Left kidney (tissue), 8 donors: ENCODE data around the gene TPCN2. TPM values are rescaled to one million over a fixed set of nuclear protein-coding genes. Genes with fewer than 3 reads are reported as not detected.
"Not testable (repeated sequence)": the region's sequence is repeated elsewhere in the genome, so short reads cannot be mapped to it uniquely, and the experiment has no call there.

Experiments
- DNase-seq: peaks from one replicate; pipeline ENCODE4 v3.0.0-alpha.2; 2013
- long read RNA-seq, 8 donors: transcript quantifications; one replicate each; lab custom pipeline, GENCODE V29; 2026
- polyA plus RNA-seq: library from polyadenylated mRNA; unstranded; fragments of 120-200 nt; gene quantifications from one replicate; pipeline ENCODE4 v1.2.1, GENCODE V29; 2013; ENCODE audit not compliant: insufficient read length

Gene TPCN2
- 17.3 TPM for polyA plus RNA-seq
- long read RNA-seq, donor 1, partial matches to known transcripts: 11 of 12 reads
- long read RNA-seq, donor 1, other reads (novel, unspliced or antisense): 0 of 12 reads
- long read RNA-seq, donor 2: 0 reads
- long read RNA-seq, donor 3: 0 reads
- long read RNA-seq, donor 4: 0 reads
- long read RNA-seq, donor 5, partial matches to known transcripts: 0 of 3 reads
- long read RNA-seq, donor 5, other reads (novel, unspliced or antisense): 0 of 3 reads
- long read RNA-seq, donor 6, partial matches to known transcripts: 13 of 14 reads
- long read RNA-seq, donor 6, other reads (novel, unspliced or antisense): 0 of 14 reads
- long read RNA-seq, donor 7, partial matches to known transcripts: 0 of 1 reads
- long read RNA-seq, donor 7, other reads (novel, unspliced or antisense): 0 of 1 reads
- long read RNA-seq, donor 8: 0 reads

DNA sequence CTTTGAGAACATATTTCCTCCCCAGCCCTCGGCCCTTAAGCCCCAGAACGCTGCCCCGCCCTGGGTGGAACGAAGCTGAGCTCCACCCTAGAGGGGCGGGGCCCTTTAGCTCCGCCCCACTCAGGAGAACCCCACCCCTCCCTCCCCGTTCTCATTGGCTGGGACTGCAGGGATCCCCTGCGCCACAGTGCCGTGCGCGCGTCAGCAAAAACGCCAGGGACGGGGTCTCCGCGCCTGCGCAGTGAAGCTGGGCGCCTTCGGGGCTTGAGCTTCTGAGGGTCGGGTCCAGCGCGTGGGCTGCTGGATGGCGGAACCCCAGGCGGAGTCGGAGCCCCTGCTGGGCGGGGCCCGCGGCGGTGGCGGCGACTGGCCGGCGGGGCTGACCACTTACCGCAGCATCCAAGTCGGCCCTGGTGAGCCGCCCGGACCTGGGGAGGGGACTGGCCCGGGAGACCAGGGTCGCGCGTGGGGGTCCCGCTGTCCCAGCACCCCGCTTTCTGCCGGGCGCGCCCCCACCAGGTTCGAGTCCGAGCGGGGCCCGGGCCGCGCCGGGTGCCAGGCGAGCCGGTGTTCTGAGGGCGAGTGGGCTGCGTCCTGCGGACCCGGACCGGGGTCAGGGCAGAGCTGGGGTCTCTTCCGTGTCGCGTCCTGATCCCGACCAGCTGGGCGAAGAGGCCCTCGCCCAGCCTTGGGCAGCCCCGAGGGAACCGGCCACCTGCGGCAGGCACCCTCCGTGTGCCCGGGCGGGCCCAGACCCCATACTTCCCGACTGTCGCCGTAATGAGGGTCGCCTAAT lies at the start of gene TPCN2:
Gene TPCN2, plus strand, starts transcription at position 239 of the 796 bp plus-strand sequence. Its CDS starts 66 bp downstream, at position 305.
- peak; percentile 95 for DNase-seq

DNA sequence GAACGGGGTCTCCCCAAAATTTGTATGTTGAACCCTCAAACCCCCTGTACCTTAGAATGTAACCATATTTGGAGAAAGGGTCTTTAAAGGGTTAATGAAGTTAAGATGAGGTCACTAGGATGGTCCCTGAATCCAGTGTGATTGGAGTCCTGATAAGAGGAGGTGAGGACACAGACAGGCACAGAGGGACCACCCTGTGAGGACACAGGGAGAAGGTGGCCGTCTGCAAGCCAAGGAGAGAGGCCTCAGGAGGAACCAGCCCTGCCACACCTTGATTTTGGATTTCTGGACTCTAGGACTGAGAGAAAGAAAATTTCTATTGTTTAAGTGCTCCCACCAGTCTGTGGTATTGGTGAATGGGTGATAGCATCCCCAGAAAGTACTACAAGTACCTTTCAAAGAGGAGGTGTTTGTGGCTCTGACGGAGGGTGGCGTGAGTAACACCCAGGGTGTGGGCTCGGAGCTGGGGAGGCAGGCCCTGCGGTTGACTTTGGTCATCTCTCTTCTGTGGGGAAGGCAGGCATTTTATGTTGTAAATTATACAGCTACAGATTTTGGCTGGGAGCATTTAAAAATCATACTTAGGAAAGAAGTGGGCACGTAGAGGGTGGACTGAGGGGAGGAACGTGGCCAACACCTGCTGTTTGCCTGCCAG lies 49.5 kb upstream of the TPCN2 start:
- no peak for DNase-seq

DNA sequence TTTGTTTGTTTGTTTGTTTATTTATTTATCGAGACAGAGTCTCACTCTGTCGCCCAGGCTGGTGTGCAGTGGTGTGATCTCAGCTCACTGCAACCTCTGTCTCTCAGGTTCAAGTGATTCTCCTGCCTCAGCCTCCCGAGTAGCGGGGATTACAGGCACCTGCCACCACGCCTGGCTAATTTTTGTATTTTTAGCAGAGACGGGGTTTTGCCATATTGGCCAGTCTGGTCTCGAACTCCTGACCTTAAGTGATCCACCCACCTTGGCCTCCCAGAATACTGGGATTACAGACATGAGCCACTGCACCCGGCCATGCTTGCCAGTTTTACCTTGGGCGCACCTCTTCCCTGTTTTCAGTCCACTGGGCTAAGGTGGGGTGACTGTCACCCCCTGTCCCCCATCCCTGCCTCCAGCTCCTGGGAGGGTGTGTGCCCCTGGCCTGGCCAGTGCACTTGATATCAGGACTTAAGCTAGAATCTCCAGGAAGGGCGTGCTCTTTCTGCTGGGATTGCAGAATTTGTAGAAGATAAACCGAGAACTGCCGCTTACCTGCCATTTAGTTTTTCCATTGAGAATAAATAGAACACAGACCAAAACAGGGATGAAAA lies 48.9 kb upstream of the TPCN2 start:
- DNase-seq: not testable (repeated sequence)

DNA sequence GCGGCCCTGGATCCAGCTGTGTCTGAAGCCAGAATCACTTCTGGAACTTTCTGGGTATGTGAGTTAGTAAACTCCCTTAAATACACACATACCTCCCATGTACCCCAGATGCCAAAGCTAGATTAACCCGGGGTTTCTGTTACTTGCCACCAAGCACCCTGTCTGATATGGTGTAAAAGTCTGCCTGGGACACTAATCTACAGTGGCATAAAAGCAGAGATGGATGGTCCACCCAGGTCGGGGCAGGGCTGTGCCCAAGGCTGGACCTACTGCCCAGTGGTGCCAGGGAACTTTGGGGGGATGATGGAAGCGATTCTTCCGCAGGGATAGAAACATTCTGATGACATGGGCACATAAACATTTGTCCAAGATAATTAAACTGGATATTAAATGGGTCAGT lies 48.3 kb upstream of the TPCN2 start:
- no peak for DNase-seq

DNA sequence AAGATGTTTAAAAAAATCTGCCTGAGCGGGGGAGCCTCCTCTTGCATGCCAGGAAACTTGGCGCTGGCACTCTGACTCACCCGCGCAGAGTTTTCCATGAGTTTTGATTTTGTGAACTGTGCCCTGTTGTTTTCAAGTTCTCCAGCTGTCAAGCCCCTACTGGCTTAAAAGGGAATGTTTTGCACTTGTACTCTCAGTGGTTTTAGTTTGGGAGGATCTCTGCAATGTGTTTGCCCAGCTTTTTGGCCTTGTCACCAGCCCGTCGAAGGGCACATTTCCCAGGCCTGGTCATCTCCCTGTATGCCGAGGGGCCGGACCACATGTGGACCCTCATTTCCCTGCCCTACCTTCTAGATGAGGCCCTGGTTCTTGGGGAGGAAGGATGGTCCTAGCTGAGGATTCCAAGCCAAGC lies 47.9 kb upstream of the TPCN2 start:
- DNase-seq: no peak

DNA sequence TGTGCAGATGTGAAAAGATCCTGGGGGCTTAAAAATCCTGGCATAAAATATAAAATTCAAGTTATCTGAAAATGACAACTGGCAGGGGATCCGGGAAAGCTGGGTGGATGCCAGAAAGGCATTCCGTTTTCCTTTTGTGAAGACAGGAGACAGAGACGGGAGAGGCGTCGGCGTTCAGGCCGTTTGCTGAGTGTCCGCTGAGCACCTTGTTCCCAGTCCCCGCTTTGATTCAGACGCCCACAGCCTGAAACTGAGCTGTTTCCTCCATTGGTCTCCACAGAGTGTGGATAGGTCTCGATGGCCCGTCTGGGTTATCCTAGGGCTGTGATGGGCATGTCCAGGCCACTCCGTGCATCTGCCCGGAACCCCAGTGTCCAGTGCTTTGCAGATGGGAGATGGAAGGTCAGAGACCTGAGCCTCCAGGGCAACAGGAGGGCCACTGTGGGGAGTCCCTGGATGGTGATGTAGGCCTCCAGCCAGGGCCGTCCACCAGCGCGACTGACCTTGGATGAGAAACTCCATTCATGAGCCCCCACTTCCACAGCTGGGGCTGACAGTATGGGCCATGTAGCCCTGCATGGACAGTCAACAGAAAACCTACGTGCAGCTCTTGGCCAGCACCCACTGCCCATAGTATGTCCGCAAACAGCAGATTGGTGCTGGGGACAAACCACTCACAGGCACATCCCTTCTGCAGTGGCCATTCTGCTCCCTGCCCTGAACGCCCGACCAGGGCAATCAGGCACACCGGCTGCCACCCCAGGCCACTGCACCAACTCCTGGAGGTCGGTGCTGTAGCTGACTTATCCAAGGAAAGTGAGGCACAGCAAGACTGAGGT lies 47.3 kb upstream of the TPCN2 start:
- DNase-seq: no peak

DNA sequence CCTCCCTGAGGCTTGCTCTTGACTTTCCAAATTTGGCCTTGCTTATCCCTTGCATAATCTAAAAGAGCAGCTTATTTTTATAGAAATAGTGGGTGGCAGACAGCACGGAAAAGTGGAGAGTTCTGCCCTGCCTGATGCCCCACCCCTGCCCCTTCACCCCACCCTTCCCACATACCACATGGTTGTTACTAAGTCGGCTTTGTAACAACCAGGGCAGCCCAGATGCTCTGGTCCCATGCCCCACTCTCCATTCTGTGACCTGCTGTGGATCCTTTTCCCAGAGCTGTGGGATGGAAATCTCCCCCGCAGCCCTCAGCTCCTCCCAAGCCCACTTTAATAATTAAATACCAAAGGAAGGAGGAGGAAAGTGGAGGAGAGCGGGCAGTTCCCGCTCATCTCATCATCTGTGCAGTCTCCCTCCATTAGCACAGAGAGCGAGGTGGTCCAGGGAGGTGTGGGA lies 46.6 kb upstream of the TPCN2 start:
- DNase-seq: no peak

DNA sequence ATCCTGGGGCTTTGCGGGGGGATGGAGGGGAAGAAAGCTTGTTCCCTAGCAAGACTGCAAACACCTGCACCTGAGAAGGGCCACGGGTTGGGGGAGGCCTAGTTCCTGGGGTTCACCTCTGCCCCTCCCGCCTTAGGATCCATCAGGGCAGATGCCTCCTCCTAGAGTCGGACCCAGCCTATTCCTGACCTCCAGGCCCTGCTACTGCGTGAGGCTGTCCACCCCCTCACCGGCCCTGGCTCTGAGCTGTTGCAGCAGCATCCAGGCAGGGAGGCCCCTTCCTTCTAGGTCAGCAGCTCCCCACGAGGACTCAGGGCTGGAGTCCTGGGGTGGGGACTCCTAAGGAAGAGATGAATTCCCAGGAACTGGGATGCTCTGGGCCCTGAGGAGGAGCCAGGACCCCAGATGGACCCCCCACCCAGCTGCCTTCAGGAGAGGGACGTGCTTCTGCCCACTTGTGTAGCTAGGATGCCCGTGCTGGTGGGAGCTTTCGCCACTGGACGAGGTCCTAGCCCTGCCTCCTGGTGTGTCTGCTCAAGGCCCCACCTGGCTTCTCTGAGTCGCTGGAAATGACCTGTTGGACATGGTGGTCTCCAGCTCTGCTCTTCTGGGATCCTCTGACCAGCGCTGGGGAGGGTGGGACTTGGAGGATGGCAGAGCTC lies 46.0 kb upstream of the TPCN2 start:
- no peak for DNase-seq

DNA sequence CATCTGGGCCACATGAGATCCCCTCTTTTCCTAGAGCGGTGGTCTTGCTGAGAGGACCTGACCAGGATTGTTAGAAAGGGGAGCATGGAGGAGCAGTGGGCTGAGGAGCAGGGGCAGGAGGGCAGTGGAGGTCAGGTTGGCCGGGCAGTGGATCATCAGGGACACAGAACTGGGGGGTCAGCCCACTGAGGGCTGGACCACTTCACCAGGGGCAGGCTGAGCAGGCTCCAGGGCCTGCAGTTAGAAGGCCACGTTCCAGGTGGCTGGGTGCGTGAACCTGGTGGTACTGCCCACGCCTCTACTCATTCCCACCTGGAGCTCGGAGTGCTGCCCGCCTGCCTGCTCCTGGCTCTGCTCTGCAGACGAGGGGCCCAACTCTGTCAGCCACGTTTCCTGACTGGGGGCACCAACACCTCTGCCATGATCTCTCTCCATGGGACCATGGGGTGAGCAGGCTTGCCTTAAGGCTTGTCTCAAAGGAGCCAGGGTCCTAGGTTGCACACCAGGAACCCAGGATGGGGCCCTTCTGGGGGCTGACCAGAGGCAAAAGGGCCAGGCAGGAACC lies 45.3 kb upstream of the TPCN2 start:
- no peak for DNase-seq

DNA sequence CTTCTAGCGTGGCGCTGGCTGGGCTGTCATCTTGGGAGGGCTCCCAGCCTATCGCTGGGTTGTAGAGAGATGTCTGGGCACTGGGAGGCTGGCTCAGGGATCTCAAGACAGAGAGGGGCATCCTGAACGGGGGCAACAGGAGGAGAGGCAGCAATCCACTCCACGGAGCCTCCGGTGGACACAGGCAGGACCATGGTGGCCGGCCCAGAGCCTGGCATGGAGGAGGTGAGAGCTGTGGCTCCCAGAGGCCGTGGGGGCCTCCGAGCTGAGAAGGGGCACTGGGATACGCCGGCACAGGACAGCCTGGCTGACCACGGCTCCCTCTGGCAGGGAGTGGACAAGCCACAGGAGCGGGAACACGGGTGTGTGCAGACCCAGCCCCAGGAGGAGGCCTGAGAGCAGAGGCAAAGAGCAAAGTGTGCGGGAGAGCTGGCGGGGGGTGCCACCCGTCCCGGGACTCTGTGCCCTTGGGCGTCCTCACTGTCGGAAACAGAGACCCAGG lies 44.8 kb upstream of the TPCN2 start:
- no peak for DNase-seq

DNA sequence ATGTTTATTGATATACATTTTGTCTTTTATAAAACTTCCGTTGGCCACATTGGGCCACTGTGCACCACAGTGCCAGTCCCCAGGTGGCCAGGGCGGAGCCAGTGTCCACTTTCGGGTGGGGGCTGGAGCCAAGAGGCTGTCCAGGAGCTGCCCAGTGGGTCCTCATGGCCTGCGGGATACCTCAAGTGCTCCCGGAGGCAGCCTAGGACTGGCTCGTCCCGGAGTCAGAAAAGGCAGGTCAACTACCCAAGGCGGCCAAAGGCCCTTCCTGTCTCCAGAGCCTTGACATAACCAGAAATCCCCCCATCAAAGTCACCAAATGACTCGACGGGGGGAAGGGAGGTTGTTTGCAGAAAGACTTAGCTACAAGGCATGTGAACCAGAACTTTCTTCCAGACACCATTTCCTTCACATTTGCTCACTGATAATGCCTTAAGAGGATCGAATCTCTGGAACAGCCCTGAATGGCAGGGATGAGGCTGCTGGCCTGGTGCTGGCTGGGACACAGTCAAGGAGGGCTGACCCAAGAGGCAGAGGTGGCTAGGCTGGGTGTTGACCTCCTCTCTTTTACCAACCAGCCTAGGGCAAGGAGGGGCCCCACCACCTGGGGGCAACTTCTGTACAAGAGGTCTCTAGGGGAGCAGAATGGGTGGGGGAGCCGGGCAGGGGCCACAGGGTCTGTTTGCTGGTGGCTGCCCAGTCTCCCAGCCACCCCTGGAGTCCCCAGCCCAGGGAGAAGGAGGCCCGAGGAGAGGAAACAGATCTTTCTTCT lies 44.1 kb upstream of the TPCN2 start:
- DNase-seq: no peak

DNA sequence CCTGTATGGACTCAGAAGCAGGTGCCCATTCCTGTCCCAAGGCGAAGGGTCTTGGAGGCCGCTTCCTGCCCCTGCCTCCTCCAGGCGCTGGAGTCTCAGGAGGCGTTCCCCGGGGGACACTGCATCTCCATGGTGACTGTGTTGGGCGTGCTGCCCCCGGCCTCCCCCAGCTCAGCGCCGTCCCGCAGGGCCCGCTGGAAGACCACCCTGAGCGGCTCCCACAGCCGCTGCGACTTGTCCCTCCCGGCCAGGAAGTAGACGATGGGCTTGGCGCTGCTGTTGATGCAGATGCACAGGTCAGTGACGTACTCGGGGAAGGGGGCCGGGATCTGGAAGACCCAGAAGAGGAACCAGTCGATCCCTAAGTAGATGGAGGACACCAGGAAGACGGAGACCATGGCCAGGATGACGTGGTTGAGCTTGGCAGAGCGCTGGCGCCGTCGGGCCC lies 43.5 kb upstream of the TPCN2 start:
- no peak for DNase-seq

DNA sequence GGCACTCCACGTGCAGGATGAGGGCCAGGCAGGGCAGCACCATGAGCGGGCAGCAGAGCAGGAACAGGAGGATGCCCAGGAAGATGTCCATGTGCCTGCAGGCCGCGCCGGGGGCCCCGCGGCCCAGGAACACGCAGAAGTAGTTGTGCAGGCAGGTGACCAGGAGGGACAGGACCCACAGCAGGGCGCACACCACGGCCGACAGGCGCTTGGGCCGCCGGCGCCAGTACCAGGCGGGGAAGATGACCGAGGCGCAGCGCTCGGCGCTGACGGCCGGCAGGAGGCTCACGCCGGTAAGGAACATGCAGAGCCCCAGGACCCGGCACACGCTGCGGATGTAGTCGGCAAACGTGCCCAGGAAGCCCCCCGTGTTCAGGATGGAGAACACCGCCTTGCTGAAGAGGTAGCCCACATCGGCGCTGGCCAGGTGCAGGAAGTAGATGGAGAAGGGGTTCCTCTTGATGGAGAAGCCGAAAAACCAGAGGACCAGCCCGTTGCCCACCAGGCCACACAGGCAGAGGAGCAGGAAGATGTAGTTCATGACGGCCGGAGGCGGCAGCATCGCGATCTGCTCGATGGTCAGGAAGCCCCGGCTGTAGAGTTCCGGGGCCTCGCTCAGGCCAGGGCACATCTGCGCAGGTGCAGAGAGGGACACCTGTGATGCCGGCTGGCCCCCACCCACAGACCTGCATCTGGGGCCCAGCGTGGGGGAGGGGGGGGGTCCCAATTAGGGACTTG lies 42.9 kb upstream of the TPCN2 start:
- DNase-seq: no peak

DNA sequence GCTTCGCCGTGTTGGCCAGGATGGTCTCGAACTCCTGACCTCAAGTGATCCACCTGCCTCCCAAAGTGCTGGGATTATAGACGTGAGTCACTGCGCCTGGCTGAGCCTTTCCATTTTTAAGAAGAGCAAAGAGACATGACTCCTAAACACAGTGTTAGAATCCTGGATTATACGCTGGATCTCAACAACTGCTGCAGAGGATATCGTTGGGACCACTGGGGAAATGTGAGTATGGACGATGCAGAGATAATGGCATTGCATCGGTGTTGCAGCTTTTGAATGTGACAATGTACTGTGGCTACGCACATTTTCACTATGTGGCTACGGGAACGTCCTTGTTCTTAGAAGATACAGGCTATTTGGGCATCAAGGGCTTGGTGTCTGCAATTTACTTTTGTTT lies 41.9 kb upstream of the TPCN2 start:
- DNase-seq: no peak

DNA sequence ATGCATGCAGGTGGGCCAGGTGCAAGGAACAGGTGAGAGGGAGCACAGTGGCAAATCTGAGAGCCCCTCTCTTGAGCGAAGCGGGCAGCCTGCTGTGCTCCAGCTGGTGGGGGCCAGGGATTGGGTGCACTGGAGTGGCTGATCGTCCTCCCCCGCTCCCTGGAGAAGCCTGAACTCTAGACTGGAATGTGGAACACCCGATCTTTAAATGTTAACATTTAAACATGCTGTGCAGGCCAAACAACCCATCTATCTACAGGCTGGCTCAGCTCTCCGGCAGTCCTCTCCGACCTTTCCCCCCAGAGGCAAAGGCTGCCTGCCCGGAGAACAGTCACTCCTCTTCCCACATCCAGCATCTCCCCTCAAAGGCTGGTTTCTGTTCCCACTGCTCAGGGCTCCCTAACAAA lies 40.8 kb upstream of the TPCN2 start:
- no peak for DNase-seq

DNA sequence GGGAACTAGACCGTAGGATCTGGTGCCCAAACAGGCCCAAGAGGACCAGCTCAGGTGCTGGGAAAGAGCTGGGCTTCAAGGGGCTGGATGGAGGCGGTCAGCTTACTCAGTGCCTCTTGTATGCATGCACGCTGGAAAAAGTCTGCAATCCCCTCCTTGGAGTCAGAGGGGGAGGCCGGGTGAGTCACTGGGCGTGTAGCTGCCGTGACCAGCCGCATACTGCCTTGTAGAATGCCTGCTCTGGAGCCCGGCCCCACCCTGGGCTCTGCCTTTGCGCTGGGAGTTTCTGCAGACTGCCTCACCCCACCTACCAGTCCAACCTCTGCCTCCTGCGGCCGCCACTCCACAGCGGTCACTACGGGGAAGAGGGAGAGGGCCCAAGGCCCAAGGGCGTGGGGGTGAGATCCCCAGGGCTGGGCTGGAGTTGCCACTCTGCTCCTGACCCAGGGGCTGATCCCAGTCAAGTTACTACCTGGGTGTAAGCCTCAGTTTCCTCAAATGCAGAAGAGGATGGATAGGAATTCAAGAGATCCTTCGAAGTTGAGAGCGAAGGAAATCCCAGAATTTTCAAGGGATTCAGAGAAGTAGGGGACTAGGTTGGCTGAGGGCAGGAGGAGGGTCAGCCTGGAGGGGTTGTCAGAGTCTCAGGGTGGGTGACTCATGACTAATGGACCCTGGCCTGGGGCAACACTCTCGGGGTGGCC lies 39.8 kb upstream of the TPCN2 start:
- DNase-seq: no peak

DNA sequence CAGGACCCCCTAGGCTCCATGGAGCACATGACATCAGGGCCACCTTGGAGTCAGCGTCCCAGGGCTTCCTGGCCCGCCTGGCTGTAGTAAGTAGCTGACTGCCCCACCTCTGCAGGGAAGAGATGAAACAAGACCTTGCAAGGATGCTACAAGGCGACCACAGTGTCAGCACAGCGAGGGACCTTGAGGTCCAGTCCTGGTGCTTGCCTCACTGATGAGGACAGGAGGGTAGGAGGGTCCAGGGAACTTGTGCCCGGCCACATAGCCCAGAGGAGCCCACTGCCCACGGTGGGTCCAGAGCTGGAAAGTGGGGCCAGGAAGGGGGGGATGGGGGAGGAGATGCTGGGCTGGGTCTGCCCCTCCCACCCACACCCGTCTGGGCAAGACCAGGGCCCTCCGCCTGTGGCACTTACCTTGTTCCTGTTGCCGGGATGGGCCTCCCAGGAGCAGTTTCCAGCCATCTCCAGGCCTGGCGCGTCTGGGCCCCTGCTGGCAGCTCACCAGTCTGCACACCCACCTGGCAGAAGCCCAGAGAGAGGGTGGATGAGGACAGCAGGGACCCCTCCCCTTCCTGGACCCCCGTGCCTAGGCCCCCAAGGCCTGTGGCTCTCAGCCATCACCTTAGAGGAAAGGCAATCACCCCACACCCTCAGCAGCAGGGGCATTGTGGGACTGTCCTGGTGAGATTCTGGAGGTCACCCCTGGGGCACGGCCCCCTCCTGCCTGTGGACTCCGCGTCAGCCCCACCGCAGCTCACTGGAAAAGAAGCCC lies 39.1 kb upstream of the TPCN2 start:
- DNase-seq: no peak
